ENCODE results near the gene CLCN3. TPM values are rescaled to one million over a fixed set of nuclear protein-coding genes. Genes with fewer than 3 reads are reported as not detected.

Gene CLCN3
- total RNA-seq, 1 donor from 2014 or later = 44.8 TPM

- no peak for DNase-seq (ENCODE audit: low spot score)
- Histone ChIP-seq H3K4me1 (no peaks in the 10 kb centered on the region), H3K27ac (no peak overlapping the region), H2AFZ (replicated peaks) (no peak overlapping the region), H3K4me3 (no peak overlapping the region), H4K20me1 (ENCODE audit: low read depth) (no peaks in the 10 kb centered on the region), H3K36me3 (peaks cover 7% of the 10 kb centered on the region), H3K9ac (no peak overlapping the region), H3K27me3 (no peaks in the 10 kb centered on the region), H3K4me2 (no peak overlapping the region), H3F3A (ENCODE audit: low read depth) (no peaks in the 10 kb centered on the region), H3K9me3 (ENCODE audit: low read depth) (no peaks in the 10 kb centered on the region), H3K79me2 (ENCODE audit: low read depth) (no peaks in the 10 kb centered on the region)
- no peak overlapping the region for H3K27ac Mint-ChIP-seq
- no peaks in the 10 kb centered on the region for H3K4me1 Mint-ChIP-seq
- no peaks in the 10 kb centered on the region for H3K27me3 Mint-ChIP-seq (ENCODE audit: insufficient read depth, low read depth)
- TF ChIP-seq EZH2phosphoT487 (IDR thresholded peaks at IDR 0.05) (no peak), EZH2 (IDR thresholded peaks at IDR 0.05) (no peak)
- TF ChIP-seq, protein P1, sequence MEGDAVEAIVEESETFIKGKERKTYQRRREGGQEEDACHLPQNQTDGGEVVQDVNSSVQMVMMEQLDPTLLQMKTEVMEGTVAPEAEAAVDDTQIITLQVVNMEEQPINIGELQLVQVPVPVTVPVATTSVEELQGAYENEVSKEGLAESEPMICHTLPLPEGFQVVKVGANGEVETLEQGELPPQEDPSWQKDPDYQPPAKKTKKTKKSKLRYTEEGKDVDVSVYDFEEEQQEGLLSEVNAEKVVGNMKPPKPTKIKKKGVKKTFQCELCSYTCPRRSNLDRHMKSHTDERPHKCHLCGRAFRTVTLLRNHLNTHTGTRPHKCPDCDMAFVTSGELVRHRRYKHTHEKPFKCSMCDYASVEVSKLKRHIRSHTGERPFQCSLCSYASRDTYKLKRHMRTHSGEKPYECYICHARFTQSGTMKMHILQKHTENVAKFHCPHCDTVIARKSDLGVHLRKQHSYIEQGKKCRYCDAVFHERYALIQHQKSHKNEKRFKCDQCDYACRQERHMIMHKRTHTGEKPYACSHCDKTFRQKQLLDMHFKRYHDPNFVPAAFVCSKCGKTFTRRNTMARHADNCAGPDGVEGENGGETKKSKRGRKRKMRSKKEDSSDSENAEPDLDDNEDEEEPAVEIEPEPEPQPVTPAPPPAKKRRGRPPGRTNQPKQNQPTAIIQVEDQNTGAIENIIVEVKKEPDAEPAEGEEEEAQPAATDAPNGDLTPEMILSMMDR (IDR thresholded peaks at IDR 0.05) = no peak
- no peaks in the 10 kb centered on the region for H3K9me3 Mint-ChIP-seq
- H3K4me3 Mint-ChIP-seq = no peak overlapping the region
- H3K36me3 Mint-ChIP-seq = peaks cover 3% of the 10 kb centered on the region
Observed at GRCh38 chr4:169645627-169646026, 25.2 kb downstream of the CLCN3 start.

- Mint-ChIP-seq H3K27me3 (ENCODE audit: insufficient read depth, low read depth) (no peaks in the 10 kb centered on the region), H3K9me3 (peaks cover 3% of the 10 kb centered on the region), H3K4me3 (no peak overlapping the region), H3K4me1 (no peaks in the 10 kb centered on the region), H3K36me3 (peaks cover 3% of the 10 kb centered on the region), H3K27ac (no peak overlapping the region)
- Histone ChIP-seq H3K9ac (no peak overlapping the region), H3K4me3 (no peak overlapping the region), H3K79me2 (ENCODE audit: low read depth) (peaks cover 20% of the 10 kb centered on the region), H3K27me3 (no peaks in the 10 kb centered on the region), H3K36me3 (peaks cover 2% of the 10 kb centered on the region), H3K9me3 (ENCODE audit: low read depth) (no peaks in the 10 kb centered on the region), H3F3A (ENCODE audit: low read depth) (no peaks in the 10 kb centered on the region), H3K4me1 (no peaks in the 10 kb centered on the region), H3K27ac (no peak overlapping the region), H3K4me2 (no peak overlapping the region), H2AFZ (replicated peaks) (no peak overlapping the region), H4K20me1 (ENCODE audit: low read depth) (no peaks in the 10 kb centered on the region)
- DNase-seq (ENCODE audit: low spot score) = no peak
- no peak for TF ChIP-seq EZH2phosphoT487 (IDR thresholded peaks at IDR 0.05)
- no peak for TF ChIP-seq EZH2 (IDR thresholded peaks at IDR 0.05)
- TF ChIP-seq, protein P1 (IDR thresholded peaks at IDR 0.05) = no peak
Observed at GRCh38 chr4:169649545-169650226, 29.3 kb downstream of the CLCN3 start.

- H3K36me3 Mint-ChIP-seq = peaks cover 3% of the 10 kb centered on the region
- no peak overlapping the region for H3K4me3 Mint-ChIP-seq
- no peaks in the 10 kb centered on the region for H4K20me1 ChIP-seq (ENCODE audit: low read depth)
- H3K9me3 Mint-ChIP-seq = peaks cover 3% of the 10 kb centered on the region
- H3K27ac ChIP-seq = no peak overlapping the region
- no peak overlapping the region for H3K4me2 ChIP-seq
- TF ChIP-seq, protein P1 (IDR thresholded peaks at IDR 0.05) = no peak
- TF ChIP-seq EZH2 (IDR thresholded peaks at IDR 0.05) = no peak
- no peak overlapping the region for H3K9ac ChIP-seq
- no peaks in the 10 kb centered on the region for H3K27me3 ChIP-seq
- H2AFZ ChIP-seq (replicated peaks) = no peak overlapping the region
- H3K36me3 ChIP-seq = peaks cover 2% of the 10 kb centered on the region
- no peak overlapping the region for H3K27ac Mint-ChIP-seq
- no peak overlapping the region for H3K4me3 ChIP-seq
- no peaks in the 10 kb centered on the region for H3K4me1 ChIP-seq
- H3K79me2 ChIP-seq (ENCODE audit: low read depth) = peaks cover 27% of the 10 kb centered on the region
- H3K4me1 Mint-ChIP-seq = no peaks in the 10 kb centered on the region
- no peak for DNase-seq (ENCODE audit: low spot score)
- H3K27me3 Mint-ChIP-seq (ENCODE audit: insufficient read depth, low read depth) = no peaks in the 10 kb centered on the region
- no peaks in the 10 kb centered on the region for H3F3A ChIP-seq (ENCODE audit: low read depth)
- H3K9me3 ChIP-seq (ENCODE audit: low read depth) = no peaks in the 10 kb centered on the region
Observed at GRCh38 chr4:169650227-169650936, 30.0 kb downstream of the CLCN3 start.
